ENCODE data around the gene TET3.

TET3 gene

GRCh38 chr2:74031221-74031620, 46.5 kb downstream of the TET3 start:
- H3K36me3 ChIP-seq (ENCODE audit: low read depth): no peaks in the 10 kb centered on the region
- no peak overlapping the region for H3K4me3 ChIP-seq (ENCODE audit: severe bottlenecking)
- DNase-seq (ENCODE audit: low spot score): no peak
- ATAC-seq (ENCODE audit: low read depth): no peak
- no peaks in the 10 kb centered on the region for H3K9me3 ChIP-seq (ENCODE audit: severe bottlenecking)
- H3K27ac ChIP-seq (ENCODE audit: poor library complexity, severe bottlenecking): no peak overlapping the region
- no peaks in the 10 kb centered on the region for H3K4me1 ChIP-seq (ENCODE audit: insufficient read depth, poor library complexity, severe bottlenecking)
- no peak for TF ChIP-seq CTCF (IDR thresholded peaks at IDR 0.05; ENCODE audit: poor library complexity, severe bottlenecking)
- no peaks in the 10 kb centered on the region for H3K27me3 ChIP-seq (ENCODE audit: insufficient read depth, poor library complexity, severe bottlenecking)

DNA sequence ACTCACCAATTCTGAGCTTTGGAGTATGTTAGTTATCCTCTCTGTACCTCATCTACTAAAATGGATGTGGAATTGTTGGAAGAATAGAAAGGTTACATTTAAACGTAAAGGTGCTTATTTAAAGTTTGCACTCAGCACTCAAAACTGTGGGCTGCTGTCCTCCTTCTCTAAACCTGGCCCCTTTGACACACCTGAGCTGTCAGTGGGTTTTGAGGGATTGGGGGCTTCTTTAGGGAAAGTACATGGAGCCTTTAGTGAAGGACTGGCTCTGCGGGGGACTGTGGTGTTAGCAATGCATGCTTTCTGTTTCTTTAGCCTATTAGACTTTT, 47.2 kb downstream of the TET3 start:
- Histone ChIP-seq H3K4me1 (ENCODE audit: insufficient read depth, poor library complexity, severe bottlenecking) (no peaks in the 10 kb centered on the region), H3K9me3 (ENCODE audit: severe bottlenecking) (no peaks in the 10 kb centered on the region), H3K27me3 (ENCODE audit: insufficient read depth, poor library complexity, severe bottlenecking) (no peaks in the 10 kb centered on the region), H3K36me3 (ENCODE audit: low read depth) (no peaks in the 10 kb centered on the region), H3K27ac (ENCODE audit: poor library complexity, severe bottlenecking) (no peak overlapping the region), H3K4me3 (ENCODE audit: severe bottlenecking) (no peak overlapping the region)
- TF ChIP-seq CTCF (IDR thresholded peaks at IDR 0.05; ENCODE audit: poor library complexity, severe bottlenecking): no peak
- DNase-seq (ENCODE audit: low spot score) (no peak), ATAC-seq (ENCODE audit: low read depth) (no peak)

GRCh38 chr2:74033375-74033774, 48.7 kb downstream of the TET3 start:
- no peaks in the 10 kb centered on the region for H3K4me1 ChIP-seq (ENCODE audit: insufficient read depth, poor library complexity, severe bottlenecking)
- ATAC-seq (ENCODE audit: low read depth): no peak
- no peaks in the 10 kb centered on the region for H3K36me3 ChIP-seq (ENCODE audit: low read depth)

More at GRCh38 chr2:74033375-74033774, 48.7 kb downstream of the TET3 start:
- no peak for DNase-seq (ENCODE audit: low spot score)
- Histone ChIP-seq H3K4me3 (ENCODE audit: severe bottlenecking) (no peak overlapping the region), H3K27me3 (ENCODE audit: insufficient read depth, poor library complexity, severe bottlenecking) (no peaks in the 10 kb centered on the region), H3K9me3 (ENCODE audit: severe bottlenecking) (no peaks in the 10 kb centered on the region), H3K27ac (ENCODE audit: poor library complexity, severe bottlenecking) (no peak overlapping the region)
- no peak for TF ChIP-seq CTCF (IDR thresholded peaks at IDR 0.05; ENCODE audit: poor library complexity, severe bottlenecking)

Measured in RWPE2 (cell line).